ENCODE data around the gene AHNAK. TPM values are rescaled to one million over a fixed set of nuclear protein-coding genes. Genes with fewer than 3 reads are reported as not detected.

The AHNAK gene
- total RNA-seq, 1 donor from 2014 or later = 246 TPM

GRCh38 chr11:62410972-62411371, 135.6 kb downstream of the AHNAK start:
- Mint-ChIP-seq H3K4me1 (no peaks in the 10 kb centered on the region), H3K27me3 (no peaks in the 10 kb centered on the region), H3K36me3 (ENCODE audit: low read depth) (no peaks in the 10 kb centered on the region), H3K9me3 (no peaks in the 10 kb centered on the region), H3K4me3 (no peak overlapping the region), H3K27ac (no peak overlapping the region)
- DNase-seq (no peak), ATAC-seq (ENCODE audit: low read depth) (no peak)
- POLR2A ChIA-PET = no interaction called here
- TF ChIP-seq, protein P1, sequence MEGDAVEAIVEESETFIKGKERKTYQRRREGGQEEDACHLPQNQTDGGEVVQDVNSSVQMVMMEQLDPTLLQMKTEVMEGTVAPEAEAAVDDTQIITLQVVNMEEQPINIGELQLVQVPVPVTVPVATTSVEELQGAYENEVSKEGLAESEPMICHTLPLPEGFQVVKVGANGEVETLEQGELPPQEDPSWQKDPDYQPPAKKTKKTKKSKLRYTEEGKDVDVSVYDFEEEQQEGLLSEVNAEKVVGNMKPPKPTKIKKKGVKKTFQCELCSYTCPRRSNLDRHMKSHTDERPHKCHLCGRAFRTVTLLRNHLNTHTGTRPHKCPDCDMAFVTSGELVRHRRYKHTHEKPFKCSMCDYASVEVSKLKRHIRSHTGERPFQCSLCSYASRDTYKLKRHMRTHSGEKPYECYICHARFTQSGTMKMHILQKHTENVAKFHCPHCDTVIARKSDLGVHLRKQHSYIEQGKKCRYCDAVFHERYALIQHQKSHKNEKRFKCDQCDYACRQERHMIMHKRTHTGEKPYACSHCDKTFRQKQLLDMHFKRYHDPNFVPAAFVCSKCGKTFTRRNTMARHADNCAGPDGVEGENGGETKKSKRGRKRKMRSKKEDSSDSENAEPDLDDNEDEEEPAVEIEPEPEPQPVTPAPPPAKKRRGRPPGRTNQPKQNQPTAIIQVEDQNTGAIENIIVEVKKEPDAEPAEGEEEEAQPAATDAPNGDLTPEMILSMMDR (IDR thresholded peaks at IDR 0.05) = no peak
- CTCF ChIA-PET = no interaction called here
- intact Hi-C loops (cut with micrococcal nuclease) = no loop called here

- POLR2A ChIA-PET = interaction anchor here (0.6 kb wide), 2 partner anchors 74 to 472 kb away, joined by 3 to 4 read pairs; no protein-coding TSS in a partner anchor
- no peak overlapping the region for H3K27ac Mint-ChIP-seq
Observed at GRCh38 chr11:62409831-62410230, 136.8 kb downstream of the AHNAK start.

DNA sequence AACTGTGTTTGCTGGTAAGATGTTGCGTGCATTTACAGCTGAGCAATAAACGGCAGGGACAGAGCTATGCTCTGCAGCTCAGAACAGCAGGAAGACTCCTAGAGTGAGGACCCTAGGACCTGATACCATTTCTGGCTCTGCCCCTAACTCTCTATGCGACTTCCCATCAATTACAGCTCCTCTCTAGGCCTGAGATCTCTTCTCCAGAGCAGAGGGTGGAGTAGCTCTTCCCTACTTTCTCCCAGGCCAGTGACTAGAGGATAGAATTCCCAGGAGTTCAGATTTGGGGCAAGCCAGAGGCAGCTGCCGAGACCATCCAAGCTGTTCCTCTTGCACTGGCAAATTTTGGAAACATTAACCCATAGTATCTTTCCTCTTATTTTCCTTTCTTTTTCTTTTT, 140.6 kb downstream of the AHNAK start:
- DNase-seq (no peak), ATAC-seq (ENCODE audit: low read depth) (no peak)
- Mint-ChIP-seq H3K27ac (no peak overlapping the region), H3K9me3 (no peaks in the 10 kb centered on the region), H3K36me3 (ENCODE audit: low read depth) (no peaks in the 10 kb centered on the region), H3K27me3 (no peaks in the 10 kb centered on the region), H3K4me3 (no peak overlapping the region), H3K4me1 (peaks cover 9% of the 10 kb centered on the region)
- ChIA-PET CTCF (interaction anchor here (0.7 to 1.2 kb wide), 2 partner anchors 12 to 18 kb away, joined by 3 to 4 read pairs; no protein-coding TSS in a partner anchor), POLR2A (no interaction called here)
- intact Hi-C loops (cut with micrococcal nuclease) = no loop called here
- TF ChIP-seq, protein P1 (IDR thresholded peaks at IDR 0.05) = no peak

More at GRCh38 chr11:62409831-62410230, 136.8 kb downstream of the AHNAK start:
- Mint-ChIP-seq H3K4me3 (no peak overlapping the region), H3K27me3 (no peaks in the 10 kb centered on the region), H3K9me3 (no peaks in the 10 kb centered on the region), H3K4me1 (no peaks in the 10 kb centered on the region), H3K36me3 (ENCODE audit: low read depth) (no peaks in the 10 kb centered on the region)
- ATAC-seq (ENCODE audit: low read depth) (no peak), DNase-seq (no peak)
- intact Hi-C loops (cut with micrococcal nuclease) = no loop called here
- CTCF ChIA-PET = no interaction called here
- TF ChIP-seq, protein P1 (IDR thresholded peaks at IDR 0.05) = no peak

DNA sequence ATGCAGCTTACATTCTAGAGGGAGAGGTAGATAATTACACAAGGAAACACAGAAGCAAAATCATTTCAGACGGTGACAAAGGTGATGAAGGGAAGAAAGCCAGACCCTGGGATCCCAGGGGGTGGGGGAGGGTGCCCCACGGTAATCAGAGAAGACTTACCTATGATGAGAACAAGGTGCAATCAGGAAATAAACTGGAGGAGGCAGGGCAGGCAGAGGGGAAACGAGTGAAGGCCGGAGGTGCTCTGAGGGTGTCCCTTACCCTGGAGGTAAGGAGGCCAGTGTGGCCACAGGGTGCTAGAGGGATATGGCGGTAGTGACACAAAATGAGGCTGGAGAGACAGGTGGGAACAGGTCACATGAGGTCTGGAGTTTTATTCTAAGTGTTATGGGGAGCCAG, 141.7 kb downstream of the AHNAK start:
- TF ChIP-seq, protein P1 (IDR thresholded peaks at IDR 0.05) = no peak
- ChIA-PET CTCF (no interaction called here), POLR2A (interaction anchor here (0.6 kb wide), 1 partner anchor 186 kb away, joined by 3 read pairs; no protein-coding TSS in a partner anchor)
- intact Hi-C loops (cut with micrococcal nuclease) = no loop called here
- no peak for ATAC-seq (ENCODE audit: low read depth)
- peaks cover 9% of the 10 kb centered on the region for H3K4me1 Mint-ChIP-seq
- no peak for DNase-seq
- H3K9me3 Mint-ChIP-seq = no peaks in the 10 kb centered on the region
- no peak overlapping the region for H3K27ac Mint-ChIP-seq
- no peaks in the 10 kb centered on the region for H3K36me3 Mint-ChIP-seq (ENCODE audit: low read depth)
- H3K4me3 Mint-ChIP-seq = no peak overlapping the region
- no peaks in the 10 kb centered on the region for H3K27me3 Mint-ChIP-seq

GRCh38 chr11:62404435-62404834, 142.2 kb downstream of the AHNAK start:
- no peaks in the 10 kb centered on the region for H3K9me3 Mint-ChIP-seq
- TF ChIP-seq, protein P1 (IDR thresholded peaks at IDR 0.05) = no peak

More at GRCh38 chr11:62404435-62404834, 142.2 kb downstream of the AHNAK start:
- Mint-ChIP-seq H3K27me3 (no peaks in the 10 kb centered on the region), H3K27ac (no peak overlapping the region), H3K4me3 (no peak overlapping the region), H3K36me3 (ENCODE audit: low read depth) (no peaks in the 10 kb centered on the region), H3K4me1 (peaks cover 9% of the 10 kb centered on the region)
- intact Hi-C loops (cut with micrococcal nuclease) = no loop called here
- CTCF ChIA-PET = no interaction called here
- DNase-seq (no peak), ATAC-seq (ENCODE audit: low read depth) (no peak)
- POLR2A ChIA-PET = no interaction called here
